Urinary bladder (tissue), 4 donors: Measurements from ENCODE around the gene SNAI3. TPM values are rescaled to one million over a fixed set of nuclear protein-coding genes. Genes with fewer than 3 reads are reported as not detected.
A peak's percentile ranks its signal among the peaks of the same experiment; 100 is the strongest.

Experiments
- DNase-seq: peaks from one replicate; pipeline ENCODE4 v3.0.0-alpha.2; 2015; ENCODE audit errors: extremely low spot score
- H3K27ac ChIP-seq: one replicate; pipeline ENCODE4 v1.5.1; 2013; ENCODE audit warnings: low read depth, mild to moderate bottlenecking, moderate library complexity
- H3K36me3 ChIP-seq: one replicate; pipeline ENCODE4 v1.6.1; 2013; ENCODE audit warnings: mild to moderate bottlenecking, moderate library complexity; ENCODE audit not compliant: insufficient read depth
- H3K4me1 ChIP-seq: one replicate; pipeline ENCODE4 v1.6.1; 2013; ENCODE audit warnings: mild to moderate bottlenecking, moderate library complexity; ENCODE audit not compliant: insufficient read depth
- H3K4me3 ChIP-seq: one replicate; pipeline ENCODE4 v1.5.1; 2013; ENCODE audit warnings: low read depth, low read length
- WGBS: extraction: QIAGEN DNeasy Blood & Tissue Kit; methylation state at CpG from one replicate; pipeline ENCODE4 v1.1.7; 2013; 5-methylcytosine and 5-hydroxymethylcytosine counted together
- polyA plus RNA-seq: library from polyadenylated mRNA; stranded (reverse); fragments of 200-250 nt; gene quantifications from one replicate; pipeline ENCODE4 v1.2.3, GENCODE V29; 2013
- total RNA-seq: library from RNA; depleted of rRNA; stranded (reverse); fragments of >200 nt; gene quantifications from one replicate; pipeline ENCODE4 v1.2.3, GENCODE V29; 2014
- donor health status: healthy with polysubstance abuse.
- donor health status: healthy.

The SNAI3 gene
- total and polyA plus RNA-seq, 2 donors: 0.82 TPM; not detected in 1

DNA sequence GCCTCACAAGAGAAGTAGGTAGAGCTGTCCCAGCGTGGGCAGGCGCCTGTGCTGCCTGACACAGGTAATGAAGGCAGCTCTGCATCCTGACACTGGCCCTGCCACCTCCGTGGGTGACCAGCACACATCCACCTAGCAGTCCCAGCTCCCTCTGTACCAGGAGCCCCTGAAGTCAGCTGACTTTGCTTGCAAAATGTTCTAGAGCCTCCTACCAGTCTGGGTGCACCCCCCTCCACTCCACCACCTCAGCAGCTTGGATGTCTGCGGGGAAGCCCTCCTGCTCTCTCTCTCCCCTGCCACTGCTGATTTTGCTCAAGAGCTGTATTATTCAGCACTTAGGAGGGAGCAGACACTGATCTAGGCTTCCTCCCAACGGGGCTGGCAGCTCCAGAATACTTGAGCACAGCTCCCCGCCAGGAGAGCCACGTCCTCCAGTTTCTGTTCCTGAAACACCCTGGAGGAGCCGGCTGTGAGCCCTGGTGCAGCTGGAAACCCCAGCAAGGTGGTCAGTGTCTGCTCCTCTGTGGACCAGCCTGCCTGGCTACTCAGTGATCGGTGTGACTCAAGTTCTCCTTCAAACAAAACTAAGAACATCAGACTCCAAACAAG, 18.9 kb upstream of the SNAI3 start:
- Histone ChIP-seq H3K36me3 (no peaks in the 10 kb centered on the region), H3K4me1 (no peaks in the 10 kb centered on the region), H3K4me3 (peak overlapping the region; percentile 92), H3K27ac (no peak overlapping the region)
- WGBS: 34% methylated on average over 9 of the region's 9 CpGs
- DNase-seq: no peak

DNA sequence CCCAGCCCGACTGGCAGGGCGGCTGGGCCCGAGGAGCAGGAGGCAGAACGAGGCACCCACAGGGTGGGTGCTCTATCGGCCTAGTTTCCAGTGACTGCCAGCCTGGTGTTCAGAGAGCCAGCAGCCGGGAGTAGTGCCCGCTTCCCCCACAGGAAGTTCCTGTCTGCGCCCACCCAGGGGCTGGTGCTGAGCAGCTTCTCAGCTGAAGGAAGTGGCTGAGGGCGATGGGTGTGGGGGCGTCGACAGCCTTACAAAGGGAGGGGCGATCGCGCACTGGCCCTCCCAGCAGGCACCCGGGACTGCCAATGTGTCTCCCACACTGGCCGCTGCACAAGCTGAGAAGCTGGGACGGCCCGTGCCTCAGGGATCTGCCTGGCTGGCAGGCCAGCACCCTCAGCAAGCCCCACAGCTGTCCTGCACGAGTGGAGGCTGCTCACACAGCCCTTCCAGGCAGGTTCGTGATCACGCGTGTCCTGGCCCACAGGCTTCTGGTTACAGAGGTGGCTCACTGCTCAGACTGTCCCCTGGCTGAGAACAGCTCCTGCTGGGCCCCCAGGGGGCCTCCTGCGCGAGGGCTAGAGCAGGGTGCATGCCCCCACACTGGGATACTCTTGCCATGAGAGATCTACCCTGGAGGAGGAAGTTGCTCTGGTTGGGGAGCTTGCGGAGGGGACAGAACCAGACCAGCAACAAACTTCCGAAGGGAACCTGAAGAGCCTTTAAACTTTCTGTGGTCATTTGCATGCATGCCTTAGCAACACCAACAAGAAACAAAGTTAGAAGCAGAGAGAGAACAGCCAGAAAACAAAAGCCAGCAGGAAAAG, 17.4 kb upstream of the SNAI3 start:
- DNase-seq: no peak
- 76% methylated on average over 26 of the region's 26 CpGs for WGBS
- no peak overlapping the region for H3K27ac ChIP-seq
- H3K36me3 ChIP-seq: no peaks in the 10 kb centered on the region
- H3K4me3 ChIP-seq: peak overlapping the region; percentile 3
- H3K4me1 ChIP-seq: no peaks in the 10 kb centered on the region

DNA sequence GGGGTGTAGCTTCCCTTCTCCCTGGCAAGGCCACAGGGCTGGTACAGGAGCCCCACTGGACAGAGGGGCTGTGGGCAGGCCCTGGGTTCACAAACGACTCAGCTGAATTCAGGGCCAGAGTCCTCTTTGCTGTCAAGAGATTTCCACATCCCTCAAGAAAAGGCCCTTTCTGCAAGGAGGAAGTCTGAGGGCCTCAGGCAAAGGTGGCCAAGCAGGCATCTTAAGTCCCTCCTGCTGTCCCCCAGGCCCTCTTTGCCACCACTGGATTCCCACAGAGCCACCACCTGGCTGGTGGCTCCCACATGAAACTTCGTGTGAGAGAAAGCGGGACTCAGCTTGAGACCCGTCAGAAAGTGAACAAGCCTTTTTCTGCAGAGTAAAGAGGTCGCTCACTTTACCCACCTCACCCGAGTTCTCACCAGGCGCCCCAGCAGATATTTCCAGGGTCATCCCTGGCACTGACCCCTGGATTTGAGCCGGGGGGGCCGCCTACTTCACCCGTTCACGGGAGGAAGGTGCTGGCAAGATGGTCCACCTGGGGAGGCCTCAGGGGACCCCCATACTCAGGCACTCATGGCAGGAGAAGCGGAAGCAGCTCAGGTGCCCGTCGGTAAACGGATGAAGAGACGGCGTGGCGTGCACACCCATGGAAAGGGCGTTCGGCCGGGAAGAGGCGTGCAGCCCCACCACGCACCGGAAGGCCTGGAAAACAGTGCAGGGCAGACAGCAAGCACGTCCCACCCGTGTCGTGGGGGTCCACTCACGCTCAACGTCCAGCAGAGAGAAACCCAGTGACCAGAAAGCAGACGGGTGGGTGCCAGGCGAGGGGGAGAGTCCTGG, 16.3 kb upstream of the SNAI3 start:
- DNase-seq: no peak
- H3K4me3 ChIP-seq: no peak overlapping the region
- no peak overlapping the region for H3K27ac ChIP-seq
- 83% methylated on average over 31 of the region's 31 CpGs for WGBS
- H3K4me1 ChIP-seq: no peaks in the 10 kb centered on the region
- peaks cover 6% of the 10 kb centered on the region for H3K36me3 ChIP-seq

GRCh38 chr16:88701581-88702370, 15.5 kb upstream of the SNAI3 start:
- H3K36me3 ChIP-seq: peaks cover 6% of the 10 kb centered on the region
- no peak for DNase-seq
- H3K4me3 ChIP-seq: no peak overlapping the region
- H3K4me1 ChIP-seq: no peaks in the 10 kb centered on the region
- WGBS: 78% methylated on average over 30 of the region's 30 CpGs
- H3K27ac ChIP-seq: no peak overlapping the region

DNA sequence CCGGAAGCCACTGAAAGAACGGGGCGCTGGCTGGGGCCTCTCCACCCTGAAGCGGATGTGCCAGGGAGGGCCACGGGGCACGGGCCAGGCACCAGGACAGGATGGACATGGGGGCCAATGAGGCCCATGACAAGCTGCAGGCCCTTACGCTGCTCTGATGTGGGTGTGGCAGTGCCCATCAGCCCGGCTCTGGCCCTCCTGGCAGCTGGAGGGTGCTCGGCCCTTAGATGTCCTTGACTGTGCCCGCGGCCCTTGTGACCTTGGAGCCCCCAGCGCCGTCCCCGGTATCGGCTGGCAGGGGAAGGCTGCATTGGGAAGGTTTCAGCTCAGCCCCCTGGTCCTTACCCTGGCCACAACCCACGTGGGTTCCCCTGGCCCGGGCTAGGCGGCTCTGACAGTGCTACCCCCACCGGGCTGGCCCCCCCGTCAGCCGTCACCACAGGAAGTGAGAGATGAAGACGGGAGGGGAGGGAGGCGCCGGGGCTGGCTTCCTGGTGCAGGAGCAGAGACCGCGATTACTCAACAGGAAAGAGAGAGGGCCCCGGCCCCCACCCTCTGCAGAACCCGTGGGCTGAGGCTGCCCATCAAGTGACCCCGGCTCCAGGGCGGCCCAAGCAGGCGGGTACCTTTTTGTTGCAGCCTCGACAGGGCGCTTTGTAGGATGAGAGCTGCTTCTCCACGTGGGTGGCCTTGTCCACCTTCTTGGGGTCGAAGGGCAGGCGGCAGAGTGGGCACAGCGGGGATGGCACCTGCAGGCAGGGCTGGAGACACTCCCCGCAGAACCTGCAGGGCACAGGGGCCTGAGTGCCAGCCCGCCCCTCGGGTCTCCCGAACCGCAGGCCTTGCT, 14.6 kb upstream of the SNAI3 start:
- no peak for DNase-seq
- Histone ChIP-seq H3K36me3 (peaks cover 6% of the 10 kb centered on the region), H3K4me1 (no peaks in the 10 kb centered on the region), H3K4me3 (peak overlapping the region; percentile 13), H3K27ac (peak overlapping the region; percentile 58)
- WGBS: 60% methylated on average over 42 of the region's 42 CpGs

DNA sequence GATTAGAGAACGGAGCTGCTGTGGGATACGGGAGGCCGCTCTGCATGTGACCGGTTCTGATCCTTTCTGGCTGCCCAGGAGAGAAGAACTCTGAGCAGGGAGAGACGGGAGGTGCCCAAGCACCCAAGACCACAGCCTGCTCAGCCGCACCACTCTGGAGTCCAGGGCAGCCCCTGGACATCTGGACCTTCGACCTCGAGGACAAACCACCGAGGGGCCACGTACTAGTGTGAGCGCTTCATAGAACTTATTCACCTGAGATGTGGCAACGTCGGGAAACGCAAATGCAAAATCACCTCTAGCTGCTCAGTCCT, 14.0 kb upstream of the SNAI3 start:
- Histone ChIP-seq H3K36me3 (peaks cover 6% of the 10 kb centered on the region), H3K4me3 (no peak overlapping the region), H3K4me1 (no peaks in the 10 kb centered on the region), H3K27ac (no peak overlapping the region)
- no peak for DNase-seq
- WGBS: 84% methylated on average over 14 of the region's 14 CpGs

- Histone ChIP-seq H3K27ac (no peak overlapping the region), H3K4me3 (no peak overlapping the region), H3K36me3 (peaks cover 6% of the 10 kb centered on the region), H3K4me1 (no peaks in the 10 kb centered on the region)
- 94% methylated on average over 16 of the region's 16 CpGs for WGBS
- no peak for DNase-seq
These were observed 12.9 kb upstream of the SNAI3 start for GRCh38 chr16:88699180-88699579.

DNA sequence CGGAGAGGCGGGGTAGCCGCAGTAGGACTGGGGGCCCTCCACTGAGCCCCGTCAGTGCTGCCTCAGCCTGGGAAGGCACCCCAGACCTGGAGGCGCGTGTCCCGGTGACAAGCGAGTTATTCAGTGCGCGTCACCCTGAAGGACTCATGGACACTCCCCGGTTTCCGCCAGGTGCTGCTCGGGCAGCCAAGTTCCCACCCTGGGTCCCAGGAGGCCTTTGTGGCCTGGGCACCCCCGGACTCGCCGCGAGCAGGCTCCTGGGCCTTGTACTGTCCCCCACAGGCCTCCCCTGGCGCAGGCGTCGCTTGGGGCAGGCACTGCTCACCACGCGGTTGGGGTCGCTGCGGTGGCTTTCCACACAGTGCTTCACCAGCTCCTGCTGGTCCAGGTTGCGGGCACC, 12.3 kb upstream of the SNAI3 start:
- Histone ChIP-seq H3K4me3 (no peak overlapping the region), H3K27ac (no peak overlapping the region), H3K4me1 (no peaks in the 10 kb centered on the region), H3K36me3 (peaks cover 6% of the 10 kb centered on the region)
- no peak for DNase-seq
- WGBS: 95% methylated on average over 25 of the region's 25 CpGs

DNA sequence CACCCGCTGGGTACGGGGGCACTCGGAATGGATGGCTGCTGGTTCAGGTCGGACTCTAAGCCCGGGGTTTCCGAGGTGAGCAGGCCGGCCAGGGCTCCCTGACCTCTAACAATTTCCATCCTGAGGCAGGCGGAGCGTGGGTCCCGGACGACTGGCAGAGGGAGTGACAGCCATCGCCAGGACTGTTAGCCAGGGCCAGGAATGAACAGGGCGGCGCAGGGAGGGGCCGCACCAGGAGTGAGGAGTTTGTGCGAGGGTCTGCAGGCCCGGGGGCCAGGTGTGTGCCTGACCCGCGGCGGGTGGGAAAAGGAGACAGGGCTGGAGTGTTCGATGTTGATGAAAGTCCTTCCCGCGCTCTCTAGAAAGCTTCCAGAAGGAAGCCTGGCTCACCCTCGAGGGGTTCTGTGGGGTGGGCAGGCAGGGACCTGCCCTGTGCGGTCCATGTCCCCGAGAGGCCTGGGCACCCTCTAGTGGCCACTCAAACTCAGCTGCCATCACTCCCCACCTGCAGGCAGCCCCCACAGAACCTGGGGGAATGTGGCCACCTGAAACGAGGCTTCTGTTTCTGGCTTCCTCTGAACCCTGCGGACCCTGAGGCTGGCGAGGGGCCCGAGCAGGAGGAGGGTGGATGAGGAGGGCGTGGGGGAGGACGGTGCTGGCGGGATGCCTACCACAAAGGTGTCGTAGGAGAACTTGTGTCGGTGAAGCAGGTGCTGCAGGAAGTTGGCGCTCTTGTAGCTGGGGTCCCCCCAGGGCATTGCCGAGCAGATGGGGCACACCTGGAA, 11.7 kb upstream of the SNAI3 start:
- peaks cover 6% of the 10 kb centered on the region for H3K36me3 ChIP-seq
- no peak overlapping the region for H3K27ac ChIP-seq
- 87% methylated on average over 37 of the region's 37 CpGs for WGBS
- DNase-seq: no peak
- no peaks in the 10 kb centered on the region for H3K4me1 ChIP-seq
- H3K4me3 ChIP-seq: no peak overlapping the region

DNA sequence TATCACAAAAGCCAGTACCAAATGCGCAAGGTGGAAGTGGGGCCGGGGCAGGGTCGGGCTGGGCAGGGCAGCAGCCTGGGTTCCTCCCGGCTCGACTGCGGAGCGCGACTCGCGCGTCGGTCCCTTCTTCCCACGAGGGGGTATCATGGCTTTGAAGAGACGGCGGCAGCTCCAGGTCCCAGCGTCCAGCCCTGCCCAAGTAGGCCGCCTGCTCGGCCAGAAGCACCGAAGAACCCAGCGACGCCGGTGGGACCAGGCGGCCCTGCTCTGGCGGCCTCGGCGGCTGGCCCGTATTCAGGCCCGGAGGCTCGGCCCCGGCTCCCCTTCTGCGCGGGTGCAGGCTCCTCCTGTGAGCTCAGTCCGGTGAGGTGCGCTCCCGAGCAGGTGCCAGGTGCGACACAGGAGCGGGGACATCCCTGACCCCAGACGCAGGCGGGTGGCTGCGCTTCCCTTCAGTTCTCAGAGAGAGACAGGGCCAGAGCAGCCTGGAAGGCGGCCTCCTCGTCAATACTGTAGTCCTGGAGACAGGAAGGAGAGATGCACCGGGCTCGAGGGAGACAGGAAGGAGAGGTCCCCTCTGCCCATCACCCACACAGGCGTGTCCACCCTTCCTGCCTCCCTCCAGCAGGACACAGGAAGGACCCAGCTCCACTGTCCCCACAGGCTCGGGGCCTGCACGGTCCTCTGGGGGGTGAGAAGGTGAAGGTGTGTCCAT, 11.0 kb upstream of the SNAI3 start:
- no peaks in the 10 kb centered on the region for H3K4me1 ChIP-seq
- H3K27ac ChIP-seq: no peak overlapping the region
- 91% methylated on average over 47 of the region's 47 CpGs for WGBS
- no peak for DNase-seq
- peaks cover 6% of the 10 kb centered on the region for H3K36me3 ChIP-seq
- H3K4me3 ChIP-seq: no peak overlapping the region

- WGBS: 82% methylated on average over 14 of the region's 14 CpGs
- no peak for DNase-seq
- peaks cover 6% of the 10 kb centered on the region for H3K36me3 ChIP-seq
- no peak overlapping the region for H3K27ac ChIP-seq
- H3K4me1 ChIP-seq: no peaks in the 10 kb centered on the region
- no peak overlapping the region for H3K4me3 ChIP-seq
These were observed 10.1 kb upstream of the SNAI3 start for GRCh38 chr16:88696441-88696840.

- no peak for DNase-seq
These were observed 9.4 kb upstream of the SNAI3 start for GRCh38 chr16:88695753-88696152.

More at GRCh38 chr16:88695753-88696152, 9.4 kb upstream of the SNAI3 start:
- WGBS: 91% methylated on average over 7 of the region's 7 CpGs
- H3K27ac ChIP-seq: no peak overlapping the region
- H3K4me1 ChIP-seq: no peaks in the 10 kb centered on the region
- peaks cover 6% of the 10 kb centered on the region for H3K36me3 ChIP-seq
- H3K4me3 ChIP-seq: no peak overlapping the region
